ENCODE measurements around the gene TRPV5.

Gene TRPV5

GRCh38 chr7:142868188-142868985 is 65.2 kb downstream of the TRPV5 start:
- no peak for DNase-seq

- no peak for DNase-seq
Measured at GRCh38 chr7:142867398-142868187, 66.0 kb downstream of the TRPV5 start.

- no peak for DNase-seq
Measured at GRCh38 chr7:142867097-142867378, 66.5 kb downstream of the TRPV5 start.

GRCh38 chr7:142866361-142867096 is 67.0 kb downstream of the TRPV5 start:
- DNase-seq: no peak

- no peak for DNase-seq
Measured at GRCh38 chr7:142865766-142866165, 67.8 kb downstream of the TRPV5 start.

- no peak for DNase-seq
Measured at GRCh38 chr7:142864980-142865747, 68.4 kb downstream of the TRPV5 start.

GRCh38 chr7:142863891-142864685 is 69.5 kb downstream of the TRPV5 start:
- no peak for DNase-seq

- no peak for DNase-seq
Measured at GRCh38 chr7:142862786-142863400, 70.7 kb downstream of the TRPV5 start.

- DNase-seq: no peak
Measured at GRCh38 chr7:142862351-142862750, 71.2 kb downstream of the TRPV5 start.

- DNase-seq: no peak
Measured at GRCh38 chr7:142860968-142861367, 72.6 kb downstream of the TRPV5 start.

- DNase-seq: no peak
Measured at GRCh38 chr7:142859829-142860228, 73.7 kb downstream of the TRPV5 start.

- no peak for DNase-seq
Measured at GRCh38 chr7:142859411-142859810, 74.1 kb downstream of the TRPV5 start.

All from left hindlimb (tissue), 1 donor.